Measurements from ENCODE around the gene GYPC.

DNA sequence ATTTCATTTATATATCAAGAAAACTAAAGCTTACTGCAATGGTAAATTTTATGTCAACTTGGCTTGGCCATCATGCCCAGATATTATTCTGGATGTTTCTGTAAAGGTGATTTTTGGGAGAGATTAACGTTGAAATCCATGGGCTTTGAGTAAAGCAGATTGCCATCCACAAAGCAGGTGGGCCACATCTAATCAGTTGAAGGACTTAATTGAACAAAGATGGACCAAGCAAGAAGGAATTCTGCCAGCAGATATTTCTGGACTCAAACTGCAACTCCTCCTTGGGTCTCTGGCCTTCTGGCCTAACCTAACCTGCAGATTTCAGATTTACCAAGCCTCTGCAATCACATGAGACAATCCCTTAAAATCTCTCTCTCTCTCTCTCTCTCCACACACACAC, 77.8 kb downstream of the GYPC start:
- TF ChIP-seq POLR2AphosphoS5 (IDR thresholded peaks at IDR 0.05), result no peak
- TF ChIP-seq, protein P1, sequence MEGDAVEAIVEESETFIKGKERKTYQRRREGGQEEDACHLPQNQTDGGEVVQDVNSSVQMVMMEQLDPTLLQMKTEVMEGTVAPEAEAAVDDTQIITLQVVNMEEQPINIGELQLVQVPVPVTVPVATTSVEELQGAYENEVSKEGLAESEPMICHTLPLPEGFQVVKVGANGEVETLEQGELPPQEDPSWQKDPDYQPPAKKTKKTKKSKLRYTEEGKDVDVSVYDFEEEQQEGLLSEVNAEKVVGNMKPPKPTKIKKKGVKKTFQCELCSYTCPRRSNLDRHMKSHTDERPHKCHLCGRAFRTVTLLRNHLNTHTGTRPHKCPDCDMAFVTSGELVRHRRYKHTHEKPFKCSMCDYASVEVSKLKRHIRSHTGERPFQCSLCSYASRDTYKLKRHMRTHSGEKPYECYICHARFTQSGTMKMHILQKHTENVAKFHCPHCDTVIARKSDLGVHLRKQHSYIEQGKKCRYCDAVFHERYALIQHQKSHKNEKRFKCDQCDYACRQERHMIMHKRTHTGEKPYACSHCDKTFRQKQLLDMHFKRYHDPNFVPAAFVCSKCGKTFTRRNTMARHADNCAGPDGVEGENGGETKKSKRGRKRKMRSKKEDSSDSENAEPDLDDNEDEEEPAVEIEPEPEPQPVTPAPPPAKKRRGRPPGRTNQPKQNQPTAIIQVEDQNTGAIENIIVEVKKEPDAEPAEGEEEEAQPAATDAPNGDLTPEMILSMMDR (IDR thresholded peaks at IDR 0.05), result no peak

Measured in prostate gland (tissue), 2 donors.